K562 (cell line): ENCODE measurements around the gene ZBTB16. TPM values are rescaled to one million over a fixed set of nuclear protein-coding genes. Genes with fewer than 3 reads are reported as not detected.

Experiments
- ATAC-seq: fragments of 200-7000 bp; cut with Tn5 transposase; 3 replicates; pipeline ENCODE4 v1.9.1; 2020; ENCODE audit warnings: moderate library complexity
- BruUV-seq: library from RNA; stranded (reverse); fragments of 400-500 nt; replicated peaks from 2 replicates; lab custom pipeline; 2021; lab: Mats Ljungman, UMichigan
- CTCF ChIA-PET: fragments of 300-600 bp; formaldehyde crosslinking; extraction: SDS; loops from one replicate; lab custom pipeline; 2021; ENCODE audit warnings: low intra/inter-chr PET ratio; lab: Yijun Ruan, JAX
- POLR2A ChIA-PET: fragments of 300-600, 350-650 bp; sonication (Branson Sonifier 250); formaldehyde crosslinking; extraction: SDS; loops from one replicate; lab custom pipeline; 2021; ENCODE audit warnings: antibody characterized with exemption, inconsistent platforms; lab: Yijun Ruan, JAX
- DNase-seq, 4 experiments: peaks; one replicate each; pipeline versions ENCODE4 v3.0.0 to v3.0.0-alpha.2; 2011 to 2018; ENCODE audit warnings: low spot score in 3 of 4, mixed read lengths in 3 of 4; ENCODE audit errors: extremely low read depth in 1 of 4
- FAIRE-seq: peaks from 2 replicates; lab custom pipeline; 2011; peaks lifted over from hg19 to GRCh38; lab: Jason Lieb, UNC
- H2AFZ ChIP-seq: 2 replicates; pipeline ENCODE4 v1.6.0; 2011; ENCODE audit warnings: low read depth, low read length, control low read depth, inconsistent platforms
- H3K27ac ChIP-seq: fragments of 200-600 bp; 3 replicates; pipeline ENCODE4 v1.8.0; 2011; ENCODE audit warnings: low read depth, mild to moderate bottlenecking, control low read depth, inconsistent platforms, low read length, moderate library complexity, mixed read lengths; ENCODE audit errors: extremely low read depth
- H3K27me3 ChIP-seq, 2 experiments: fragments of 300-600 bp in 1 of 2; 2 replicates in 1 of 2; 3 replicates in 1 of 2; pipeline versions ENCODE4 v1.6.0 to v1.8.0; 2011; ENCODE audit warnings: inconsistent platforms in 2 of 2, low read length in 2 of 2, mild to moderate bottlenecking in 1 of 2, mixed read lengths in 1 of 2, moderate library complexity in 1 of 2; ENCODE audit not compliant: control insufficient read depth in 2 of 2, insufficient read depth in 2 of 2
- H3K36me3 ChIP-seq: fragments of 300-600 bp; 3 replicates; pipeline ENCODE4 v1.8.0; 2011; ENCODE audit warnings: mild to moderate bottlenecking, low read length, inconsistent platforms; ENCODE audit not compliant: control insufficient read depth, insufficient read depth
- H3K4me1 ChIP-seq, 2 experiments: fragments of 200-600 bp in 1 of 2; replicated peaks in 1 of 2; 2 replicates in 1 of 2; 3 replicates in 1 of 2; pipeline versions ENCODE4 v1.5.1 to v1.8.0; 2011; ENCODE audit warnings: inconsistent platforms in 2 of 2, low read length in 2 of 2, mild to moderate bottlenecking in 1 of 2, mixed read lengths in 1 of 2, moderate library complexity in 1 of 2; ENCODE audit not compliant: control insufficient read depth in 2 of 2, insufficient read depth in 2 of 2
- H3K4me2 ChIP-seq: 2 replicates; pipeline ENCODE4 v1.6.1; 2011; ENCODE audit warnings: low read length, control low read depth, inconsistent platforms, mixed read lengths; ENCODE audit not compliant: insufficient read depth
- H3K4me3 ChIP-seq: fragments of 200-600 bp; sonication (generic), shearing (Covaris generic); 2 replicates; pipeline ENCODE4 v1.5.1; 2016; ENCODE audit warnings: control low read depth, inconsistent platforms
- H3K79me2 ChIP-seq: fragments of 200-600 bp; 3 replicates; pipeline ENCODE4 v1.8.0; 2011; ENCODE audit warnings: low read length, inconsistent platforms; ENCODE audit not compliant: control insufficient read depth, insufficient read depth
- H3K9ac ChIP-seq, 2 experiments: 2 replicates each; pipeline versions ENCODE4 v1.6.0 to v1.6.1; 2011; ENCODE audit warnings: low read depth in 2 of 2, low read length in 2 of 2, control low read depth in 1 of 2, inconsistent platforms in 1 of 2, mild to moderate bottlenecking in 1 of 2, mixed read lengths in 1 of 2; ENCODE audit not compliant: insufficient read depth in 1 of 2
- H3K9me1 ChIP-seq: one replicate; pipeline ENCODE4 v1.6.0; 2011; ENCODE audit warnings: inconsistent platforms, mild to moderate bottlenecking, low read length, moderate library complexity; ENCODE audit not compliant: control insufficient read depth, insufficient read depth
- H3K9me3 ChIP-seq: replicated peaks from 2 replicates; pipeline ENCODE4 v1.5.1; 2011; ENCODE audit warnings: low read depth, low read length, inconsistent platforms; ENCODE audit not compliant: control insufficient read depth, insufficient read depth
- H4K20me1 ChIP-seq: replicated peaks from 2 replicates; pipeline ENCODE4 v1.6.1; 2011; ENCODE audit warnings: low read length, inconsistent platforms, mixed read lengths; ENCODE audit not compliant: control insufficient read depth, insufficient read depth
- GABPB1 ChIP-seq: sonication (generic); formaldehyde crosslinking; IDR thresholded peaks from 2 replicates; pipeline ENCODE4 v1.8.0; 2022; ENCODE audit warnings: mild to moderate bottlenecking, missing genetic modification reagents
- KLF16 ChIP-seq: IDR thresholded peaks from 2 replicates; pipeline ENCODE4 v1.6.1; 2016; ENCODE audit warnings: antibody characterized with exemption
- SETDB1 ChIP-seq: IDR thresholded peaks from one replicate; pipeline ENCODE4 v1.6.1; 2012; ENCODE audit warnings: low read length, control low read depth, inconsistent platforms
- TEAD1 ChIP-seq, 2 experiments: fragments of 450-650 bp in 1 of 2; sonication (generic) in 1 of 2; formaldehyde crosslinking; IDR thresholded peaks; 2 replicates each; pipeline versions ENCODE4 v1.4.0 to v1.8.0; 2020 to 2022; ENCODE audit warnings: mild to moderate bottlenecking in 2 of 2, missing genetic modification reagents in 1 of 2
- ZNF133 ChIP-seq: fragments of 250-450 bp; sonication (Bioruptor Pico); IDR thresholded peaks from 2 replicates; pipeline ENCODE4 v1.4.0; 2020; ENCODE audit warnings: mild to moderate bottlenecking
- ZNF436 ChIP-seq: fragments of 250-450, 450-650 bp; sonication (Bioruptor Pico); formaldehyde crosslinking; IDR thresholded peaks from 2 replicates; pipeline ENCODE4 v1.7.0; 2020; ENCODE audit warnings: mild to moderate bottlenecking
- whole genome bisulfite sequencing: fragments of 100-300 bp; shearing (Covaris generic); methylation state at CpG from one replicate; pipeline ENCODE4 v1.1.6; 2016; ENCODE audit warnings: low coverage, mixed read lengths; ENCODE audit not compliant: insufficient coverage; ENCODE audit errors: missing lambda C conversion rate; 5-methylcytosine and 5-hydroxymethylcytosine counted together
- in situ Hi-C: fragments of 300-500 bp; cut with MboI; formaldehyde crosslinking; loops from 4 replicates; pipeline ENCODE4 v1.15.0; 2018; ENCODE audit warnings: inconsistent platforms, mixed read lengths
- intact Hi-C: fragments of 100-400 bp; cut with micrococcal nuclease; formaldehyde crosslinking; loops from 2 replicates; pipeline ENCODE4 v1.14.2; 2022
- polyA plus RNA-seq, 8 experiments: library from polyadenylated mRNA; depleted of rRNA in 4 of 8; stranded (reverse) in 5 of 8; unstranded in 3 of 8; fragments of >200 nt; fragmentation: Nextera tagmentation in 2 of 8; fragmentation: Illumina TruSeq in 1 of 8; extraction: Ambion mirVana in 2 of 8; extraction: Trizol in 1 of 8; gene quantifications; 2 replicates each; pipeline versions ENCODE4 v1.2.1 to v1.2.3, GENCODE V29; 2011 to 2014; ENCODE audit warnings: inconsistent platforms in 1 of 8, missing spikeins in 1 of 8
- total RNA-seq, 7 experiments: library from RNA; depleted of rRNA in 6 of 7; stranded (reverse); fragments of >200 nt in 6 of 7; fragmentation: Illumina TruSeq in 2 of 7; extraction: Trizol in 2 of 7; gene quantifications; 2 replicates each; pipeline versions ENCODE4 v1.2.1 to v1.2.3, GENCODE V29; 2011 to 2021; ENCODE audit warnings: low replicate concordance in 1 of 7
- TF ChIP-seq, protein P1 (sequence below): fragments of 450-650 bp; IDR thresholded peaks from 2 replicates; pipeline ENCODE4 v1.6.1; 2016; ENCODE audit warnings: low read depth
- TF ChIP-seq, protein P2 (sequence below), 3 experiments: fragments of 200-800 bp in 1 of 3; sonication (Bioruptor generic) in 1 of 3; sonication (generic) in 1 of 3; formaldehyde crosslinking in 1 of 3; IDR thresholded peaks; 2 replicates each; pipeline versions ENCODE4 v1.6.1 to v1.8.0; 2016 to 2022; ENCODE audit warnings: mild to moderate bottlenecking in 2 of 3, missing compliant biosample characterization in 2 of 3, missing genetic modification characterization in 2 of 3, missing genetic modification reagents in 1 of 3
- TF ChIP-seq, protein P3 (sequence below): sonication (generic); formaldehyde crosslinking; IDR thresholded peaks from 2 replicates; pipeline ENCODE4 v1.8.0; 2022; ENCODE audit warnings: mild to moderate bottlenecking, low read depth, missing genetic modification reagents

ZBTB16 gene
- total and polyA plus RNA-seq, 9 of the 15 experiments (the other 6 are each of a cell fraction or from before 2014, with no cell fraction given) = 0.06 to 0.40 (median 0.24) TPM; not detected in 4

DNA sequence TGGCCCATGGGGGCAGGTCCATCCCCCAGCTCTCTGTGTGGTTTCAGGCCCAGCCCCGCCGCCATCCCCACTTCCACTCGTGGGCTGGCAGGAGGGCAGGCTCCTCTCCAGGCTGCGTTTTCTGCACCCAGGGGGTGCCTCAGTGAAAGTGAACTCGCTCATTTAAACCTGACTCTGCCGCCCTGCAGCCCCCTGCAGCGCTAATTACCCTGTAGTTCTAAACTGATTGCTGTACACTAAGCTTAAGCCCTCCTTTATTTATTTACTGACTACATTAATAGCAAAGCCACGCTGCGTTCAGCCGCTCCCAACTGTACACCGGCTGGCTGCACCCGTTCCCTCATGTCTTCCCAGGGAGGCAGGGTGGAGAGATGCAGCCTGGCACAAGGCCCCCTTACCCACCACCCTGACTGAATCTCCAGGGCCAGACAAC, 200.1 kb downstream of the ZBTB16 start:
- Histone ChIP-seq H3K36me3 (no peaks in the 10 kb centered on the region), H3K4me3 (no peak overlapping the region), H3K27me3 (no peaks in the 10 kb centered on the region; a peak in 1 of 5 replicates), H2AFZ (no peak overlapping the region), H3K9me1 (peaks cover 3% of the 10 kb centered on the region), H4K20me1 (no peaks in the 10 kb centered on the region), H3K79me2 (no peaks in the 10 kb centered on the region), H3K27ac (no peak overlapping the region), H3K9me3 (no peaks in the 10 kb centered on the region), H3K4me2 (no peak overlapping the region), H3K4me1 (peaks cover 14 to 22% of the 10 kb centered on the region in 2 experiments; a peak in 4 of 5 replicates), H3K9ac (peak overlapping the region in 1 of 2 experiments; percentile 59; a peak in 2 of 4 replicates)
- ATAC-seq (no peak), DNase-seq (no peak), FAIRE-seq (no peak)
- WGBS = 64% methylated on average over 12 of the region's 12 CpGs
- BruUV-seq = no TSS peak
- TF ChIP-seq ZNF436 (CRISPR knock-in tag) = no peak
- TF ChIP-seq, protein P1, sequence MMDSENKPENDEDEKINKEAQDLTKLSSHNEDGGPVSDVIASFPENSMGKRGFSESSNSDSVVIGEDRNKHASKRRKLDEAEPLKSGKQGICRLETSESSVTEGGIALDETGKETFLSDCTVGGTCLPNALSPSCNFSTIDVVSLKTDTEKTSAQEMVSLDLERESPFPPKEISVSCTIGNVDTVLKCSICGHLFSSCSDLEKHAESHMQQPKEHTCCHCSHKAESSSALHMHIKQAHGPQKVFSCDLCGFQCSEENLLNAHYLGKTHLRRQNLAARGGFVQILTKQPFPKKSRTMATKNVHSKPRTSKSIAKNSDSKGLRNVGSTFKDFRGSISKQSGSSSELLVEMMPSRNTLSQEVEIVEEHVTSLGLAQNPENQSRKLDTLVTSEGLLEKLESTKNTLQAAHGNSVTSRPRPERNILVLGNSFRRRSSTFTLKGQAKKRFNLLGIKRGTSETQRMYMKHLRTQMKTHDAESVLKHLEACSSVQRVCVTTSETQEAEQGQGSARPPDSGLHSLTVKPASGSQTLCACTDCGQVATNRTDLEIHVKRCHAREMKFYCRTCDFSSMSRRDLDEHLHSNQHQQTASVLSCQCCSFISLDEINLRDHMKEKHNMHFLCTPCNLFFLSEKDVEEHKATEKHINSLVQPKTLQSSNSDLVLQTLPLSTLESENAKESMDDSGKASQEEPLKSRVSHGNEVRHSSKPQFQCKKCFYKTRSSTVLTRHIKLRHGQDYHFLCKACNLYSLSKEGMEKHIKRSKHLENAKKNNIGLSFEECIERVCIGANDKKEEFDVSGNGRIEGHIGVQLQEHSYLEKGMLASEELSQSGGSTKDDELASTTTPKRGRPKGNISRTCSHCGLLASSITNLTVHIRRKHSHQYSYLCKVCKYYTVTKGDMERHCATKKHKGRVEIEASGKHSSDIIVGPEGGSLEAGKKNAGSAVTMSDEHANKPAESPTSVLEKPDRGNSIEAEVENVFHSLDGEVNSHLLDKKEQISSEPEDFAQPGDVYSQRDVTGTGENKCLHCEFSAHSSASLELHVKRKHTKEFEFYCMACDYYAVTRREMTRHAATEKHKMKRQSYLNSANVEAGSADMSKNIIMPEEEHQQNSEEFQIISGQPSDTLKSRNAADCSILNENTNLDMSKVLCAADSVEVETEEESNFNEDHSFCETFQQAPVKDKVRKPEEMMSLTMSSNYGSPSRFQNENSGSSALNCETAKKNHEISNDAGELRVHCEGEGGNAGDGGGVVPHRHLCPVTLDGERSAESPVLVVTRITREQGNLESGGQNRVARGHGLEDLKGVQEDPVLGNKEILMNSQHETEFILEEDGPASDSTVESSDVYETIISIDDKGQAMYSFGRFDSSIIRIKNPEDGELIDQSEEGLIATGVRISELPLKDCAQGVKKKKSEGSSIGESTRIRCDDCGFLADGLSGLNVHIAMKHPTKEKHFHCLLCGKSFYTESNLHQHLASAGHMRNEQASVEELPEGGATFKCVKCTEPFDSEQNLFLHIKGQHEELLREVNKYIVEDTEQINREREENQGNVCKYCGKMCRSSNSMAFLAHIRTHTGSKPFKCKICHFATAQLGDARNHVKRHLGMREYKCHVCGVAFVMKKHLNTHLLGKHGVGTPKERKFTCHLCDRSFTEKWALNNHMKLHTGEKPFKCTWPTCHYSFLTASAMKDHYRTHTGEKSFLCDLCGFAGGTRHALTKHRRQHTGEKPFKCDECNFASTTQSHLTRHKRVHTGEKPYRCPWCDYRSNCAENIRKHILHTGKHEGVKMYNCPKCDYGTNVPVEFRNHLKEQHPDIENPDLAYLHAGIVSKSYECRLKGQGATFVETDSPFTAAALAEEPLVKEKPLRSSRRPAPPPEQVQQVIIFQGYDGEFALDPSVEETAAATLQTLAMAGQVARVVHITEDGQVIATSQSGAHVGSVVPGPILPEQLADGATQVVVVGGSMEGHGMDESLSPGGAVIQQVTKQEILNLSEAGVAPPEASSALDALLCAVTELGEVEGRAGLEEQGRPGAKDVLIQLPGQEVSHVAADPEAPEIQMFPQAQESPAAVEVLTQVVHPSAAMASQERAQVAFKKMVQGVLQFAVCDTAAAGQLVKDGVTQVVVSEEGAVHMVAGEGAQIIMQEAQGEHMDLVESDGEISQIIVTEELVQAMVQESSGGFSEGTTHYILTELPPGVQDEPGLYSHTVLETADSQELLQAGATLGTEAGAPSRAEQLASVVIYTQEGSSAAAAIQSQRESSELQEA = no peak
- TF ChIP-seq, protein P2, sequence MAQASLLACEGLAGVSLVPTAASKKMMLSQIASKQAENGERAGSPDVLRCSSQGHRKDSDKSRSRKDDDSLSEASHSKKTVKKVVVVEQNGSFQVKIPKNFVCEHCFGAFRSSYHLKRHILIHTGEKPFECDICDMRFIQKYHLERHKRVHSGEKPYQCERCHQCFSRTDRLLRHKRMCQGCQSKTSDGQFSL (CRISPR knock-in tag; IDR thresholded peaks at IDR 0.05) = no peak
- TF ChIP-seq, protein P2 (tag; IDR thresholded peaks at IDR 0.05) = no peak
- TF ChIP-seq, protein P3, sequence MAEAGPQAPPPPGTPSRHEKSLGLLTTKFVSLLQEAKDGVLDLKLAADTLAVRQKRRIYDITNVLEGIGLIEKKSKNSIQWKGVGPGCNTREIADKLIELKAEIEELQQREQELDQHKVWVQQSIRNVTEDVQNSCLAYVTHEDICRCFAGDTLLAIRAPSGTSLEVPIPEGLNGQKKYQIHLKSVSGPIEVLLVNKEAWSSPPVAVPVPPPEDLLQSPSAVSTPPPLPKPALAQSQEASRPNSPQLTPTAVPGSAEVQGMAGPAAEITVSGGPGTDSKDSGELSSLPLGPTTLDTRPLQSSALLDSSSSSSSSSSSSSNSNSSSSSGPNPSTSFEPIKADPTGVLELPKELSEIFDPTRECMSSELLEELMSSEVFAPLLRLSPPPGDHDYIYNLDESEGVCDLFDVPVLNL (CRISPR knock-in tag) = no peak
- no peak for TF ChIP-seq GABPB1 (CRISPR knock-in tag)
- TF ChIP-seq ZNF133 = no peak
- TF ChIP-seq SETDB1 = no peak
- TF ChIP-seq TEAD1 (CRISPR knock-in tag; IDR thresholded peaks at IDR 0.05) = no peak
- TF ChIP-seq KLF16 = no peak
- ChIA-PET POLR2A (no interaction called here), CTCF (interaction anchor here (0.6 to 2.0 kb wide), 2 partner anchors 223 to 527 kb away, joined by 3 to 16 read pairs; no protein-coding TSS in a partner anchor)
- intact Hi-C loops (no loop called here), in situ Hi-C loops (loop anchor here (25.0 kb wide), 1 partner anchor 947 kb away; the partner anchor contains the start of gene TTC12)
